ENCODE results near the gene FRAS1. TPM values are rescaled to one million over a fixed set of nuclear protein-coding genes. Genes with fewer than 3 reads are reported as not detected.

The FRAS1 gene
- total and polyA plus RNA-seq, 9 of the 15 experiments (the other 6 are each of a cell fraction or from before 2014, with no cell fraction given): under 0.01 to 0.11 (median 0.04) TPM; not detected in 2

DNA sequence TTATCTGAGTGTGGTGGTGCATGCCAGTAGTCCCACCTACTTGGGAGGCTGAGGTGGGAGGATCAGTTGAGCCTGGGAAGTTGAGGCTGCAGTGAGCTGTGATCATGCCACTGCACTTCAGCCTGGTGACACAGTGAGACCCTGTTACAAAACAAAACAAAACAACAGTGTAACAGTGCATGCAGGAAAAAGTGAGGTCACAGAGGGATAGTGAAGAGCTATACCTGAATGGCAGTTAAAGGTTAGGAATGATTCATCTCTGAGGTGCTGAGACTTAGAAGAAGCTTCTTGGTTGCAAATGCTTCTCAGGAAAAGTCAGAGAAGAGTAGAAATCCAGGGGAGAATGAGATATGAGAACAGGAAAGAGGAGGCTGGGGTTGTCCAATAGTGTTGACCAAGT is 178.7 kb downstream of the FRAS1 start:
- in situ Hi-C loops (cut with MboI) (no loop called here), intact Hi-C loops (cut with micrococcal nuclease) (no loop called here)
- ChIA-PET POLR2A (no interaction called here), CTCF (ENCODE audit: low intra/inter-chr PET ratio) (no interaction called here)
- Histone ChIP-seq H3K4me3 (no peak overlapping the region), H4K20me1 (replicated peaks; ENCODE audit: control insufficient read depth, insufficient read depth, low read length) (no peaks in the 10 kb centered on the region), H3K9me3 (replicated peaks; ENCODE audit: control insufficient read depth, insufficient read depth, low read depth, low read length) (no peaks in the 10 kb centered on the region), H3K36me3 (ENCODE audit: control insufficient read depth, insufficient read depth, low read length) (no peaks in the 10 kb centered on the region), H3K27me3 (ENCODE audit: control insufficient read depth in 2 of 2, insufficient read depth in 2 of 2, low read length in 2 of 2) (no peaks in the 10 kb centered on the region; a peak in 1 of 5 replicates), H3K4me1 (replicated peaks in 1 of 2; ENCODE audit: control insufficient read depth in 2 of 2, insufficient read depth in 2 of 2, low read length in 2 of 2) (no peaks in the 10 kb centered on the region), H3K27ac (ENCODE audit: extremely low read depth, low read depth, low read length) (no peak overlapping the region), H3K9ac (ENCODE audit: insufficient read depth in 1 of 2, low read depth in 2 of 2, low read length in 2 of 2) (no peak overlapping the region), H3K9me1 (ENCODE audit: control insufficient read depth, insufficient read depth, low read length) (no peaks in the 10 kb centered on the region), H2AFZ (ENCODE audit: low read depth, low read length) (no peak overlapping the region), H3K79me2 (ENCODE audit: control insufficient read depth, insufficient read depth, low read length) (no peaks in the 10 kb centered on the region), H3K4me2 (ENCODE audit: insufficient read depth, low read length) (no peak overlapping the region)
- BruUV-seq (replicated peaks): no TSS peak
- no peak for DNase-seq (ENCODE audit: extremely low read depth in 1 of 4, low spot score in 3 of 4)
- TF ChIP-seq RBM14 (IDR thresholded peaks at IDR 0.05; ENCODE audit: borderline replicate concordance, insufficient read depth, low read depth, low read length) (no peak), SMARCC2 (IDR thresholded peaks at IDR 0.05; ENCODE audit: low read depth) (no peak), DACH1 (IDR thresholded peaks at IDR 0.05; ENCODE audit: partially characterized antibody) (no peak), E2F5 (CRISPR knock-in tag; IDR thresholded peaks at IDR 0.05) (no peak), ZNF277 (CRISPR knock-in tag; IDR thresholded peaks at IDR 0.05; ENCODE audit: borderline replicate concordance) (no peak), CBFB (CRISPR knock-in tag; IDR thresholded peaks at IDR 0.05) (no peak), ESRRB (CRISPR knock-in tag; IDR thresholded peaks at IDR 0.05; ENCODE audit: borderline replicate concordance) (no peak)
- TF ChIP-seq, protein P1, sequence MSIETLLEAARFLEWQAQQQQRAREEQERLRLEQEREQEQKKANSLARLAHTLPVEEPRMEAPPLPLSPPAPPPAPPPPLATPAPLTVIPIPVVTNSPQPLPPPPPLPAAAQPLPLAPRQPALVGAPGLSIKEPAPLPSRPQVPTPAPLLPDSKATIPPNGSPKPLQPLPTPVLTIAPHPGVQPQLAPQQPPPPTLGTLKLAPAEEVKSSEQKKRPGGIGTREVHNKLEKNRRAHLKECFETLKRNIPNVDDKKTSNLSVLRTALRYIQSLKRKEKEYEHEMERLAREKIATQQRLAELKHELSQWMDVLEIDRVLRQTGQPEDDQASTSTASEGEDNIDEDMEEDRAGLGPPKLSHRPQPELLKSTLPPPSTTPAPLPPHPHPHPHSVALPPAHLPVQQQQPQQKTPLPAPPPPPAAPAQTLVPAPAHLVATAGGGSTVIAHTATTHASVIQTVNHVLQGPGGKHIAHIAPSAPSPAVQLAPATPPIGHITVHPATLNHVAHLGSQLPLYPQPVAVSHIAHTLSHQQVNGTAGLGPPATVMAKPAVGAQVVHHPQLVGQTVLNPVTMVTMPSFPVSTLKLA (conservative IDR thresholded peaks at IDR 0.05): no peak
- ATAC-seq: no peak
- no peak for FAIRE-seq
